GM18517 (cell line): Measurements from ENCODE around the gene ADCY6.
"Not testable (repeated sequence)": the region's sequence is repeated elsewhere in the genome, so short reads cannot be mapped to it uniquely, and the experiment has no call there.

Experiments
- ATAC-seq: cut with Tn5 transposase; IDR thresholded peaks from one replicate; pipeline ENCODE4 v1.9.1; 2021; ENCODE audit warnings: mild to moderate bottlenecking, moderate library complexity; ENCODE audit not compliant: unreplicated experiment

The ADCY6 gene

DNA sequence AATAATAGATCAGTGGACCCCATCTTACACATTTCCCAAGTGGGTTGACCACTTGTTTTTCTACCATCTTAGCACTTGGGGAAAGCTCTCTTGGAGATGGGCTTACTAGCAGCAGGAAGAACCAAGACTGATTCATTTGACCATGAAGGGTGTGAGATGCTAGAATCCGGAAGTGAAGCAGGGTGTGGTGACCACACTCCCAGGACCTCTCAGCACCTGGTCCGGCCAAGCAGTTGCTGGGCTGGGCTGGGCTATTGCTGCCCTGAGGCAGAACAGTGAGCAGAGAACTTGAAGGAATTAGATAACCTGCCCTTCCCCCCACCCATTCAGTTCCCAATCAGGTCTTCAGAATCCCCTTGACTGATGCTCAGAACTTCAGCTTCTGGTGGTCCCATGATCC lies 24.4 kb downstream of the ADCY6 start:
- ATAC-seq: no peak

DNA sequence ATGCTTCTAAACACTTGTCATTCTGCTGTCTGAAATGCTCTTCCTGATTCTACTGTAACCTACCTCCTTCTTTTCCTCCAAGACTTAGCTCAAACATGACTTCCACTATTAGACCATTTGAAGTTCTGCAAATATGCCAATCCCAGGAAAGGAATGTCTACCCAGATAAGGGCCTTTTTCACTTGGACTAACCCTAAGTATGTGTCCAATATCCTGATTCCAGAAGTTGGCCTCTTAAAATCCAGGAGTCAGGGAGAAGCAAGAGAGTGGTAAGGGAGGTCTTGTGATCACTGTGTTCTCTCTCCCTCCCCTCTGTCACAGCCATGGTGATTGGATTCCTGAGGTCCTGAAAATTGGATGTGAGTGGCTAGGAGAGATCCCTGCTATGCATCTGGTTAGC lies 30.2 kb downstream of the ADCY6 start:
- no peak for ATAC-seq

DNA sequence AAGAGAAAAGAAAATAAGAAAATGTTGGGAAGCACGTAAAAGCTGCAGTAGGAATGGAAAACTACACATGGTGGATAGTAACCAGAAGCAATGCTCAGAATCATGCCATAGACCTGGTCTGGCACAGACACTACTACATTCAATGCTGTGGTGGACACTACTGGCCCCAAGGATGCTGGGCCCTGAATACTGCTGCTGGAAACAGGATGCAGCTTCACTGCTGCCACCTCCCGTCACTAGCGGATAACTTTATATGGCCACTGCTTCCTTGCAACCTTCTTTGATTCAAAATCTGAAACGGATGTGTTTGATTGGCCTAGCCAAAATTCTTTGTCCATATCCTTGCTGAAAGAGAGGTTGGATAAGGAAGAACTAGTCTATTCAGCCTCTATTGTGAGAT lies 30.7 kb downstream of the ADCY6 start:
- no peak for ATAC-seq

DNA sequence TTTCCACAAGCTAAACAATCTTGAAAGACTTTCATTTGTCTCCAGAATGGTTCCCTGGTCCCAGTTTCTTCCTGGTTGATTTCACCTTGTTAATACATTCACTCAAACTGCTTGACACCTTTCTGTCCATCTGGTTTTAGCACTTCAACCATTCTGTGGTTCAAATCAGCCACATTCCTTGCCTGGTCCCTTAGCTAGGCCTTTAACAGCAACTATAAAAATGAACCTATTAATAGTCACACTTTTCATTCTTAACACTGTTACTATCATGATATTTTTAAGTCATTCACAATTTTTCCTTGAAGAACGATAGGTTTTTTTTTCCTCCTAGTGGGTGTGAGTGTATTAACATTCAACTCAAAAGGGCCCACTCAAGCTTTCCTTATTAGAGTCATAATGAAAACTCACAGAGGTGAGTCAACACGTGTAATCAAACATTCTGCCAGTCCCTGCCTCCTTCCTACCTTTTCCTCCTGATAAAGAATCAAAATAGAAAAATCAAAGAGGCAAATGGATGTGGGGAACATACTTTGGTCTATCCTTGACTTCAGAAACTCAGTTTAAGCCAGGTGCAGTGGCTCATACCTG lies 38.0 kb downstream of the ADCY6 start:
- ATAC-seq: no peak

DNA sequence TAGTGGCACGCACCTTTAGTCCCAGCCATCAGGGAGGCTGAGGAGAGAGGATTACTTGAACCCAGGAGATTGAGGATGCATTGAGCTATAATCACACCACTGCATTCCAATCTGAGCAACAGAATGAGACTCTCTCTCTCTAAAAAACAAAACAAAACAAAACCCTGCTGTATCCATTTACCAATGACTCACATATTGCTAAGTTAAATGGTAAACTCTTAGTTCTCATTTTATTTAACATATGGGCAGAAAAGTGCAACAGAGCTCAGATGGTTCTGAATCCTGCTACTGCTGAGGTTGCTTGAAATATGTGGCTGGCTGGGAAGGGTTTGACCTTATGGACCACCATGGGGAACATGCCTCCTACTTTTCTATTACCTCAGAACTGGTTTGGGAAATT lies 38.7 kb downstream of the ADCY6 start:
- ATAC-seq: no peak

DNA sequence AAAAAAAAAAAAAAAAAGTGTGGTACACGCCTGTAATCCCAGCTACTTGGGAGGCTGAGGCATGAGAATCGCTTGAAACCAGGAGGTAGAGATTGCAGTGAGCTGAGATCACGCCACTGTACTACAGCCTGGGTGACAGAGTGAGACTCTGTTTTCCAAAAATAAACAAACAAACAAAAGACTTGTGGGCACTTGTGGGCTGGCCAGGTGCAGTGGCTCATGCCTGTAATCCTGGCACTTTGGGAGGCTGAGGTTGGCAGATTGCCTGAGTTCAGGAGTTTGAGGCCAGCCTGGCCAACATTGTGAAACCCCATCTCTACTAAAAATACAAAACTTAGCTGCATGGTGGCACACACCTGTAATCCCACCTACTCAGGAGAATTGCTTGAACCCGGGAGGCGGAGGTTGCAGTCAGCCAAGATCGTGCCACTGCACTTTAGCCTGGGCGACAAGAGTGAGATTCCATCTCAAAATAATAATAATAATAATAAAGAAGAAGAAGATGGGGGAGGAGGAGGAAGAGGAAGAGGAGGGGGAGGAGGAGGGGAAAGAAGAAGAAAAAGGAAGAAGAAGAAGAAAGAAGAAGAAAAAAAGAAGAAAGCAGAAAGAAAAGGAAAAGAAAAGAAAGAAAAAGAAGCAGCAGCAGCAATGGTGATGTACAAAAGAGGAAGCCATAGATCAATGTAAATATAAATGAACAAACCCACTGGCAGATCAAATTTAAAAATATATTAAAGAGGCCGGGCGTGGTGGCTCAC lies 44.5 kb downstream of the ADCY6 start:
- no peak for ATAC-seq

DNA sequence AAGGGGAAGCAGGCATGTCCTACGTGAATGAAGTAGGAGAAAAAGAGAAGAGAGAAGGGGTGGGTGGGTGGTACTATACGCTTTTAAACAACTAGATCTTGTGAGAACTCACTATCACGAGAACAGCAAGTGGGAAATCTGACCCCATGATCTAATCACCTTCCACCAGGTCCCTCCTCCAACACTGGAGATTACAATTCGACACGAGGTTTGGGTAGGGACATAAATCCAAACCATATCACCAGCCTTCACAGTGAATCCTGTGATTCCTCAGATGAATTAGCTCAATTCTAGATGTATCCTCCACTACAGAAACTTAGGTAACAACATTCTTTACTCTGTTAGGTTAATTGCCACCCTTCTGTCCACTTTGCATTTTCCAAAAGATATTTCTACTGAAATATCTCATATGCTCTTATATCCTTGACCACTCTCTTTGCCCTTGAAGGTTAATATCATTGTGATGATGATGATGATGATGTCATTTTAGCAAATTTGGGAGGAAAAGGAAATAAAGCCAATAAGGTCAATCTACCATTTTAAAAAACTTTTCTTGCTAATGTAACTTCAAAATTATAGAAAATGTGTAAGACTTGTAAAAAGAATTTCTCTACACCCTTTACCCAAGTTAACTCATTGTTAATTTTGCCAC lies 49.1 kb downstream of the ADCY6 start:
- ATAC-seq: no peak

DNA sequence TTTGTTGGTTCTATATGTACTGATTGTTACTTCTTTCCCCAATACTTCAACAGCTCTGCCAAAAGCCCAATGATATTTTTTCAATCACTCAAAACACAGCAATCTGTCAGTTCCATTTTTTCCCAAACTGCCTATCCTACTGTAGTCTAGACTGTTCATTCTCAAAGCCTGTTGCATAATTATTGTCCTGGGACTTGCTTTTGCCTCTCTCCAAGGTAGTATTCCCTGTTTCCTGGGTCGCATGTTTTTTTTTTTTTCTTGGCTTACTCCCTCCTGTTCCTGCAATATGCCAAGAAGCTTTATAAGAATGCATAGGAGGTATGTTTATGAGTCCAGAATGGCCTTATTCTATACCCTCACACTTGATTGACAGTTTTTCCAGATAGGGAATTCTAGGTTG lies 52.4 kb downstream of the ADCY6 start:
- ATAC-seq: no peak

DNA sequence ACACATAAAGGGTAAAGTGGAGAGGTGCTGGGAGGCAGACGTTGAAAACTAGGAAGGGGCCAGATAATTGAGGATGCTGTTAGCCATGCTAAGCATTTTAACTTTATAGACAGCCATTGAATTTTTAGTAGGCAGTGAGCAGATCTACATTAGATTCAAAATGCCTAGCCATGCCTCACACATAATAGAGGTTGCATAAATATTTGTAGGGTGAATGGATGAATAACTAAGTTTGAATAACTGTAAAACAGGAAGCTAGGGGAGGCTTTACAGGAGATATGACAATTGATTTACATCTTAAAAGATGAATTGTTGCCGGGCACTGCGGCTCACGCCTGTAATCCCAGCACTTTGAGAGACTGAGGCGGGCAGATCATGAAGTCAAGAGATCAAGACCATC lies 60.1 kb downstream of the ADCY6 start:
- no peak for ATAC-seq

DNA sequence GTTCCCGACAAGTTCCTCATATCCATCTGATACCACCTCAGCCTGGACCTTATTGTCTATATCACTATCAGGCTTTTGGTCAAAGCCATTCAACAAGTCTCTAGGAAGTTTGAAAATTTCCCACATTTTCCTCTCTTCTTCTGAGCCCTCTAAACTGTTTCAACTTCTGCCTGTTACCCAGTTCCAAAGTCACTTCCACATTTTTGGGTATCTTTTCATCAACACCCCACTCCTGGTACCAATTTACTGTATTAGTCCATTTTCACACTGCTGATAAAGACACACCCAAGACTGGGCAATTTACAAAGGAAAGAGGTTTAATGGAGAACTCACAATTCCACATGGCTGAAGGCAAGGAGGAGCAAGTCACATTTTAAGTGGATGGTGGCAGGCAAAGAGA lies 68.2 kb downstream of the ADCY6 start:
- not testable (repeated sequence) for ATAC-seq

DNA sequence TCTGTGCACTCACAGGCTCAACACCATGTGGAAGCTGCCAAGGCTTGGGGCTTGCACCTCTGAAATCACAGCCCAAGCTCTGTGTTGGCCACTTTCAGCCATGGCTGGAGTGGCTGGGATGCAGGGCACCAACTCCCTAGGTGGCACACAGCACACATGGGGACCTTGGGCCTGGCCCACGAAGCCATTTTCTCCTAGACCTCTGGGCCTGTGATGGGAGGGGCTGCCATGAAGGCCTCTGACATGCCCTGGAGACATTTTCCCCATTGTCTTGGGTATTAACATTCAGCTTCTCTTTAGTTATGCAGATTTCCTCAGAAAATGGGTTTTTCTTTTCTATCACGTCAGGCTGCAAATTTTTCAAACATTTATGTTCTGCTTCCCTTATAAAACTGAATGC lies 68.7 kb downstream of the ADCY6 start:
- ATAC-seq: not testable (repeated sequence)

DNA sequence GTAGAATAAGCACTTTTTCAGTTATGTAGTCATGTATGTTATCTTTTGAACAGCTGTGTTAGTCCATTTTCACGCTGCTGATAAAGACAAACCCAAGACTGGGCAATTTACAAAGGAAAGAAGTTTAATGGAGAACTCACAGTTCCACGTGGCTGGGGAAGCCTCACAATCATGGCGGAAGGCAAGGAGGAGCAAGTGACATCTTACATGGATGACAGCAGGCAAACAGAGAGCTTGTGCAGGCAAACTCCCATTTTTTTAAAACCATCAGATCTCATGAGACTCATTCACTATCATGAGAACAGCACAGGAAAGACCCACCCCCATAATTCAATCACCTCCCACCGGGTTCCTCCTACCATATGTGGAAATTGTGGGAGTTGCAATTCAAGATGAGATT lies 69.9 kb downstream of the ADCY6 start:
- ATAC-seq: not testable (repeated sequence)

DNA sequence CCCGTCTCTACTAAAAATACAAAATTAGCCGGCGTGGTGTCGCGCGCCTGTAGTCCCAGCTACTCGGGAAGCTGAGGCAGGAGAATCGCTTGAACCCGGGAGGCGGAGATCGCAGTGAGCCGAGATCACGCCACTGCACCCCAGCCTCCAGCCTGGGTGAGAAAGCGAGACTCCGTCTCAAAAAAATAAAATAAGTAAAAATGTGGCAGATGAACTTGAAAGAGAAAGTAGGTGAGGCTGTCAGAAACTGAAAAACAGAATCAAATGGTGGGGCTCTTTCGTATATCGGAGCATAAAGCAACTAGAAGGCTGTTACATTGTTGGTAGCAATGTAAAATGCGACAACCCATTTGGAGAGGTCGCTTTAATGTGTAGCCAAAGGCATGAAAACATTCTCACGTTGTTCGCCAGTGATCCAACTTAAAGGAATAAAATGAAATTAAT lies 71.6 kb downstream of the ADCY6 start:
- ATAC-seq: peak; percentile 7

DNA sequence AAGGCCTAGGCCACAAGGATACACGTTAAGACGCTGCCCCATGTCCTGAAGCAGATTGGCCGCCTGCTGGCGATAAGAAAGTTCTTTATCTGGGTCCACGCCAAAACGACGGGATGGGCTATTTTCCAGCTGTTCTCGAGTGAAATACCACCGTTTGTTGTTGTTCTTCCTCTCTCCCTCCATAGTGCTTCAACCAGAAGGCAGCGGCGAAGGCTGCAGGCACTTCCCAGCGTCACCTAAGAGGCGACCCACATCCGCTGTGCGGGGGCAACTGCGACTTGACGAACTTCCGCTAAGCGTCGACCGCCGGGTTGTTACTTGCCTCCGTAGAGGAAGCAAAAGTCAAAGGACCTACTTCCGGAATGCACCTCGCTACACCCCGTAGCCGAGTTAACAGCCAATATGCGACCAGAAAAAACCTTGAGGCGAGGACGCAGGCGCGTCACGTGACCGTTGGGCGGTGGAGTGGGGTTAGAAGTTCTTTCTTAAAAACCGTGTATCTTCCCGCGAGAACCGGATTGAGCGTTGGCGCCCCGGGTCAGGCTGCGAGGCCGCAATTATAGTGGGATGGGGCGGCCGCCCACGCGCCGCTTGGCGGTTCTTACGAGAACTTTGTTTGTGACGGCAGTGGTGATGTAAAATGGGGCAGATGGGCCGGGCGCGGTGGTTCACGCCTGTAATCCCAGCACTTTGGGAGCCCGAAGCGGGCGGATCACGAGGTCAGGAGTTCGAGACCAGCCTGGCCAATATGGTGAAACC lies 72.2 kb downstream of the ADCY6 start, which contains the start of gene CCNT1:
TSS of gene CCNT1 (minus strand) at position 215 of the 759 bp plus-strand sequence. CDS start at position 183, 32 bp downstream.
- ATAC-seq: peak; percentile 98
